ENCODE measurements around the gene NLRP6.

DNA sequence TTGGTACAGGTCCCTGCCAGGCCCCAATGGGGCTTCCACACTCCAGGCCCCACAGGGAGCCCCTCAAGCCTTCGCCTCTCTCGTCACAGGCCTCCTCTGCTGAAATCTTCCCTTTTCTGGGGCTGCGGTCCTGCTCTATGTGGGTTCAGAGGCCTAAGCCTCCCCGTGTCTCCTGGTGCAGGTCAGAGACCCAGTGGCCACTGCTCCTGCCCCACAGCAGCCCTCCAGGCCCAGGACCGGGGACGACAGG is 48.3 kb downstream of the NLRP6 start:
- TF ChIP-seq, protein P1, sequence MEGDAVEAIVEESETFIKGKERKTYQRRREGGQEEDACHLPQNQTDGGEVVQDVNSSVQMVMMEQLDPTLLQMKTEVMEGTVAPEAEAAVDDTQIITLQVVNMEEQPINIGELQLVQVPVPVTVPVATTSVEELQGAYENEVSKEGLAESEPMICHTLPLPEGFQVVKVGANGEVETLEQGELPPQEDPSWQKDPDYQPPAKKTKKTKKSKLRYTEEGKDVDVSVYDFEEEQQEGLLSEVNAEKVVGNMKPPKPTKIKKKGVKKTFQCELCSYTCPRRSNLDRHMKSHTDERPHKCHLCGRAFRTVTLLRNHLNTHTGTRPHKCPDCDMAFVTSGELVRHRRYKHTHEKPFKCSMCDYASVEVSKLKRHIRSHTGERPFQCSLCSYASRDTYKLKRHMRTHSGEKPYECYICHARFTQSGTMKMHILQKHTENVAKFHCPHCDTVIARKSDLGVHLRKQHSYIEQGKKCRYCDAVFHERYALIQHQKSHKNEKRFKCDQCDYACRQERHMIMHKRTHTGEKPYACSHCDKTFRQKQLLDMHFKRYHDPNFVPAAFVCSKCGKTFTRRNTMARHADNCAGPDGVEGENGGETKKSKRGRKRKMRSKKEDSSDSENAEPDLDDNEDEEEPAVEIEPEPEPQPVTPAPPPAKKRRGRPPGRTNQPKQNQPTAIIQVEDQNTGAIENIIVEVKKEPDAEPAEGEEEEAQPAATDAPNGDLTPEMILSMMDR (IDR thresholded peaks at IDR 0.05): no peak
- no peak for TF ChIP-seq EZH2 (IDR thresholded peaks at IDR 0.05; ENCODE audit: borderline replicate concordance, insufficient read depth, low read depth, low read length, poor library complexity, severe bottlenecking)

Measured in B cell (primary cell).